ENCODE data around the gene ARFGEF3.
"Not testable (repeated sequence)": the region's sequence is repeated elsewhere in the genome, so short reads cannot be mapped to it uniquely, and the experiment has no call there.

Gene ARFGEF3

GRCh38 chr6:138175596-138175995 lies 13.9 kb downstream of the ARFGEF3 start:
- no peak for DNase-seq

GRCh38 chr6:138176652-138177232 lies 15.0 kb downstream of the ARFGEF3 start:
- no peak for DNase-seq

GRCh38 chr6:138182939-138183789 lies 21.4 kb downstream of the ARFGEF3 start:
- no peak for DNase-seq

GRCh38 chr6:138183790-138184134 lies 22.0 kb downstream of the ARFGEF3 start:
- no peak for DNase-seq

- no peak for DNase-seq
Observed at GRCh38 chr6:138184230-138184629, 22.5 kb downstream of the ARFGEF3 start.

- DNase-seq = no peak
Observed at GRCh38 chr6:138187156-138187555, 25.4 kb downstream of the ARFGEF3 start.

GRCh38 chr6:138188278-138188941 lies 26.7 kb downstream of the ARFGEF3 start:
- no peak for DNase-seq

- DNase-seq = no peak
Observed at GRCh38 chr6:138194287-138194686, 32.5 kb downstream of the ARFGEF3 start.

GRCh38 chr6:138196122-138196738 lies 34.5 kb downstream of the ARFGEF3 start:
- no peak for DNase-seq

- DNase-seq = no peak
Observed at GRCh38 chr6:138197570-138197969, 35.8 kb downstream of the ARFGEF3 start.

GRCh38 chr6:138198430-138199091 lies 36.8 kb downstream of the ARFGEF3 start:
- no peak for DNase-seq

GRCh38 chr6:138201836-138202235 lies 40.1 kb downstream of the ARFGEF3 start:
- no peak for DNase-seq

GRCh38 chr6:138203315-138203714 lies 41.6 kb downstream of the ARFGEF3 start:
- no peak for DNase-seq

GRCh38 chr6:138204303-138204702 lies 42.6 kb downstream of the ARFGEF3 start:
- DNase-seq = no peak

GRCh38 chr6:138204792-138205384 lies 43.1 kb downstream of the ARFGEF3 start:
- no peak for DNase-seq

- no peak for DNase-seq
Observed at GRCh38 chr6:138205437-138206094, 43.8 kb downstream of the ARFGEF3 start.

GRCh38 chr6:138206862-138207261 lies 45.1 kb downstream of the ARFGEF3 start:
- no peak for DNase-seq

GRCh38 chr6:138211048-138211581 lies 49.4 kb downstream of the ARFGEF3 start:
- no peak for DNase-seq

- no peak for DNase-seq
Observed at GRCh38 chr6:138211601-138212000, 49.9 kb downstream of the ARFGEF3 start.

GRCh38 chr6:138212530-138212929 lies 50.8 kb downstream of the ARFGEF3 start:
- DNase-seq = not testable (repeated sequence)

- no peak for DNase-seq
Observed at GRCh38 chr6:138215093-138215782, 53.5 kb downstream of the ARFGEF3 start.
